Measurements from ENCODE around the gene VAV2. TPM values are rescaled to one million over a fixed set of nuclear protein-coding genes. Genes with fewer than 3 reads are reported as not detected.
A peak's percentile ranks its signal among the peaks of the same experiment; 100 is the strongest.

Gene VAV2
- total RNA-seq, 3 donors from 2014 or later, result 5.3 to 9.5 (median 8.8) TPM

- H3K27ac ChIP-seq, result no peak overlapping the region
Measured at GRCh38 chr9:133841167-133841812, 150.8 kb downstream of the VAV2 start.

GRCh38 chr9:133839822-133840329 lies 152.2 kb downstream of the VAV2 start:
- intact Hi-C loops (cut with DNase I; ENCODE audit: low total_unique reads), result loop anchor here (5.0 to 10.0 kb wide), 2 partner anchors 45 to 1622 kb away; no protein-coding TSS in a partner anchor
- H3K4me3 ChIP-seq, result peak overlapping the region in 1 of 3 donors; percentile 37
- no peak for TF ChIP-seq POLR2AphosphoS5 (IDR thresholded peaks at IDR 0.05)
- TF ChIP-seq CTCF (IDR thresholded peaks at IDR 0.05), result no peak
- TF ChIP-seq POLR2A (IDR thresholded peaks at IDR 0.05), result no peak
- no peaks in the 10 kb centered on the region for H3K27me3 ChIP-seq
- no peak for DNase-seq (ENCODE audit: low spot score in 2 of 2)
- H3K36me3 ChIP-seq, result no peaks in the 10 kb centered on the region
- no peaks in the 10 kb centered on the region for H3K9me3 ChIP-seq
- H3K27ac ChIP-seq, result peak overlapping the region in 1 of 2 donors; percentile 30
- no peaks in the 10 kb centered on the region for H3K4me1 ChIP-seq

More at GRCh38 chr9:133841167-133841812, 150.8 kb downstream of the VAV2 start:
- Histone ChIP-seq H3K9me3 (no peaks in the 10 kb centered on the region), H3K4me1 (no peaks in the 10 kb centered on the region), H3K27me3 (no peaks in the 10 kb centered on the region), H3K4me3 (no peak overlapping the region), H3K36me3 (no peaks in the 10 kb centered on the region)
- DNase-seq (ENCODE audit: low spot score in 2 of 2), result no peak
- TF ChIP-seq POLR2A (IDR thresholded peaks at IDR 0.05), result no peak
- intact Hi-C loops (cut with DNase I; ENCODE audit: low total_unique reads), result no loop called here

- TF ChIP-seq POLR2A (IDR thresholded peaks at IDR 0.05) (no peak), POLR2AphosphoS5 (IDR thresholded peaks at IDR 0.05) (no peak), CTCF (IDR thresholded peaks at IDR 0.05) (no peak)
- Histone ChIP-seq H3K27me3 (no peaks in the 10 kb centered on the region), H3K4me3 (no peak overlapping the region), H3K4me1 (no peaks in the 10 kb centered on the region), H3K36me3 (no peaks in the 10 kb centered on the region), H3K27ac (no peak overlapping the region), H3K9me3 (no peaks in the 10 kb centered on the region)
- no peak for DNase-seq (ENCODE audit: low spot score in 2 of 2)
- intact Hi-C loops (cut with DNase I; ENCODE audit: low total_unique reads), result loop anchor here (5.0 to 10.0 kb wide), 2 partner anchors 46 to 1623 kb away; no protein-coding TSS in a partner anchor
Measured at GRCh38 chr9:133838859-133839507, 153.1 kb downstream of the VAV2 start.

- H3K4me3 ChIP-seq, result no peak overlapping the region
Measured at GRCh38 chr9:133837627-133838597, 154.2 kb downstream of the VAV2 start.

More at GRCh38 chr9:133837627-133838597, 154.2 kb downstream of the VAV2 start:
- Histone ChIP-seq H3K27me3 (no peaks in the 10 kb centered on the region), H3K36me3 (no peaks in the 10 kb centered on the region), H3K4me1 (no peaks in the 10 kb centered on the region), H3K9me3 (no peaks in the 10 kb centered on the region), H3K27ac (no peak overlapping the region)
- TF ChIP-seq POLR2A (IDR thresholded peaks at IDR 0.05) (no peak), CTCF (IDR thresholded peaks at IDR 0.05) (no peak), POLR2AphosphoS5 (IDR thresholded peaks at IDR 0.05) (no peak)
- DNase-seq (ENCODE audit: low spot score in 2 of 2), result no peak
- intact Hi-C loops (cut with DNase I; ENCODE audit: low total_unique reads), result loop anchor here (5.0 to 10.0 kb wide), 2 partner anchors 47 to 1624 kb away; no protein-coding TSS in a partner anchor

Measured in breast epithelium (tissue), 4 donors.